ENCODE measurements around the gene MLXIP. TPM values are rescaled to one million over a fixed set of nuclear protein-coding genes. Genes with fewer than 3 reads are reported as not detected.
A peak's percentile ranks its signal among the peaks of the same experiment; 100 is the strongest.
"Not testable (repeated sequence)": the region's sequence is repeated elsewhere in the genome, so short reads cannot be mapped to it uniquely, and the experiment has no call there.

Gene MLXIP
- total RNA-seq, 2 donors from 2014 or later: 158 to 201 TPM

- no peaks in the 10 kb centered on the region for H3K9me3 ChIP-seq
- no peaks in the 10 kb centered on the region for H3K27me3 ChIP-seq
- intact Hi-C loops (cut with DNase I): loop anchor here (5.0 kb wide), 1 partner anchor 36 kb away; no protein-coding TSS in a partner anchor
- H3K4me1 ChIP-seq: peaks cover 8% of the 10 kb centered on the region
- peak overlapping the region in 1 of 2 donors; percentile 77 for H3K9ac ChIP-seq (ENCODE audit: low read depth in 2 of 2, low read length in 2 of 2)
- no peaks in the 10 kb centered on the region for H3K36me3 ChIP-seq
- no peak overlapping the region for H3K4me3 ChIP-seq
- DNase-seq: no peak
- H3K27ac ChIP-seq: peak overlapping the region; percentile 84
- no peak for TF ChIP-seq CTCF (IDR thresholded peaks at IDR 0.05)
Observed at GRCh38 chr12:122117979-122118378, 39.4 kb downstream of the MLXIP start.

GRCh38 chr12:122121341-122121740 is 42.8 kb downstream of the MLXIP start:
- DNase-seq; H3K27me3 ChIP-seq; H3K36me3 ChIP-seq; H3K27ac ChIP-seq; H3K4me3 ChIP-seq; H3K9me3 ChIP-seq; intact Hi-C loops (cut with DNase I): not testable (repeated sequence)
- peak overlapping the region in 1 of 2 donors; percentile 35 for H3K9ac ChIP-seq (ENCODE audit: low read depth in 2 of 2, low read length in 2 of 2)
- H3K4me1 ChIP-seq: peaks cover 14% of the 10 kb centered on the region

- no peak for DNase-seq
- intact Hi-C loops (cut with DNase I): loop anchor here (2.0 kb wide), 1 partner anchor 67 kb away; no protein-coding TSS in a partner anchor
- TF ChIP-seq CTCF (IDR thresholded peaks at IDR 0.05): no peak
- Histone ChIP-seq H3K27ac (peak overlapping the region; percentile 43), H3K9me3 (no peaks in the 10 kb centered on the region), H3K36me3 (no peaks in the 10 kb centered on the region), H3K4me3 (no peak overlapping the region), H3K4me1 (peaks cover 14% of the 10 kb centered on the region), H3K9ac (ENCODE audit: low read depth in 2 of 2, low read length in 2 of 2) (peak overlapping the region in 1 of 2 donors; percentile 35), H3K27me3 (no peaks in the 10 kb centered on the region)
Observed at GRCh38 chr12:122121745-122122144, 43.2 kb downstream of the MLXIP start.

GRCh38 chr12:122123051-122123760 is 44.6 kb downstream of the MLXIP start:
- no peak overlapping the region for H3K4me3 ChIP-seq
- H3K27ac ChIP-seq: peak overlapping the region; percentile 35
- peak; percentile 91 for DNase-seq
- H3K4me1 ChIP-seq: peaks cover 11% of the 10 kb centered on the region
- H3K9me3 ChIP-seq: no peaks in the 10 kb centered on the region
- peak overlapping the region in 1 of 2 donors; percentile 55 for H3K9ac ChIP-seq (ENCODE audit: low read depth in 2 of 2, low read length in 2 of 2)
- H3K36me3 ChIP-seq: peaks cover 4% of the 10 kb centered on the region
- H3K27me3 ChIP-seq: no peaks in the 10 kb centered on the region
- intact Hi-C loops (cut with DNase I): loop anchor here (2.0 kb wide), 1 partner anchor 68 kb away; no protein-coding TSS in a partner anchor
- peak; percentile 64 for TF ChIP-seq CTCF (IDR thresholded peaks at IDR 0.05)

GRCh38 chr12:122123761-122124145 is 45.2 kb downstream of the MLXIP start:
- DNase-seq: no peak
- Histone ChIP-seq H3K4me3 (no peak overlapping the region), H3K27me3 (no peaks in the 10 kb centered on the region), H3K27ac (no peak overlapping the region), H3K36me3 (peaks cover 8% of the 10 kb centered on the region), H3K9me3 (no peaks in the 10 kb centered on the region), H3K9ac (ENCODE audit: low read depth in 2 of 2, low read length in 2 of 2) (peak overlapping the region in 1 of 2 donors; percentile 55), H3K4me1 (peaks cover 11% of the 10 kb centered on the region)
- intact Hi-C loops (cut with DNase I): loop anchor here (2.0 kb wide), 1 partner anchor 69 kb away; no protein-coding TSS in a partner anchor
- no peak for TF ChIP-seq CTCF (IDR thresholded peaks at IDR 0.05)

- Histone ChIP-seq H3K9ac (ENCODE audit: low read depth in 2 of 2, low read length in 2 of 2) (no peak overlapping the region), H3K36me3 (peaks cover 14% of the 10 kb centered on the region), H3K9me3 (no peaks in the 10 kb centered on the region), H3K27ac (no peak overlapping the region), H3K4me3 (no peak overlapping the region), H3K27me3 (no peaks in the 10 kb centered on the region), H3K4me1 (peaks cover 11% of the 10 kb centered on the region)
- no peak for DNase-seq
- TF ChIP-seq CTCF (IDR thresholded peaks at IDR 0.05): no peak
- intact Hi-C loops (cut with DNase I): no loop called here
Observed at GRCh38 chr12:122124370-122124769, 45.8 kb downstream of the MLXIP start.

All from colonic mucosa (tissue), 4 donors.